K562 (cell line): ENCODE measurements around the gene DEF6. TPM values are rescaled to one million over a fixed set of nuclear protein-coding genes. Genes with fewer than 3 reads are reported as not detected.

ENCODE experiments used
- CBX3 ChIP-seq, 2 experiments: IDR thresholded peaks; 1 replicate in 1 of 2; 2 replicates in 1 of 2; pipeline ENCODE4 v1.6.1; 2012; ENCODE audit warnings: inconsistent platforms in 2 of 2, low read length in 2 of 2, borderline replicate concordance in 1 of 2, control low read depth in 1 of 2
- SIN3A ChIP-seq, 2 experiments: fragments of 150-350 bp in 1 of 2; IDR thresholded peaks; 2 replicates each; pipeline ENCODE4 v1.6.1; 2011 to 2016; ENCODE audit warnings: borderline replicate concordance in 2 of 2, low read depth in 2 of 2, low read length in 2 of 2, mild to moderate bottlenecking in 2 of 2, moderate library complexity in 2 of 2; ENCODE audit not compliant: control insufficient read depth in 1 of 2
- ZNF3 ChIP-seq: fragments of 250-450 bp; sonication (Bioruptor Pico); IDR thresholded peaks from 2 replicates; pipeline ENCODE4 v1.5.0; 2021; ENCODE audit warnings: mild to moderate bottlenecking, moderate library complexity
- polyA plus RNA-seq, 8 experiments: library from polyadenylated mRNA; depleted of rRNA in 4 of 8; stranded (reverse) in 5 of 8; unstranded in 3 of 8; fragments of >200 nt; fragmentation: Nextera tagmentation in 2 of 8; fragmentation: Illumina TruSeq in 1 of 8; extraction: Ambion mirVana in 2 of 8; extraction: Trizol in 1 of 8; gene quantifications; 2 replicates each; pipeline versions ENCODE4 v1.2.1 to v1.2.3, GENCODE V29; 2011 to 2014; ENCODE audit warnings: inconsistent platforms in 1 of 8, missing spikeins in 1 of 8
- total RNA-seq, 7 experiments: library from RNA; depleted of rRNA in 6 of 7; stranded (reverse); fragments of >200 nt in 6 of 7; fragmentation: Illumina TruSeq in 2 of 7; extraction: Trizol in 2 of 7; gene quantifications; 2 replicates each; pipeline versions ENCODE4 v1.2.1 to v1.2.3, GENCODE V29; 2011 to 2021; ENCODE audit warnings: low replicate concordance in 1 of 7
- TF ChIP-seq, protein P1 (sequence below), 2 experiments: fragments of 450-650 bp; IDR thresholded peaks; 2 replicates each; pipeline ENCODE4 v1.6.1; 2016; ENCODE audit warnings: mild to moderate bottlenecking in 2 of 2, borderline replicate concordance in 1 of 2, low read depth in 1 of 2, moderate library complexity in 1 of 2
- TF ChIP-seq, protein P2 (sequence below): sonication (generic); formaldehyde crosslinking; IDR thresholded peaks from 2 replicates; pipeline ENCODE4 v1.8.1; 2023; ENCODE audit warnings: mild to moderate bottlenecking, missing genetic modification reagents
- TF ChIP-seq, protein P3 (sequence below), 2 experiments: fragments of 450-650 bp; formaldehyde crosslinking in 1 of 2; IDR thresholded peaks; 2 replicates each; pipeline versions ENCODE4 v1.4.0 to v1.6.1; 2014 to 2020; ENCODE audit warnings: mild to moderate bottlenecking in 2 of 2, borderline replicate concordance in 1 of 2, low read depth in 1 of 2

DEF6 gene
- total and polyA plus RNA-seq, 9 of the 15 experiments (the other 6 are each of a cell fraction or from before 2014, with no cell fraction given), result 1.3 to 44.6 (median 22.7) TPM

DNA sequence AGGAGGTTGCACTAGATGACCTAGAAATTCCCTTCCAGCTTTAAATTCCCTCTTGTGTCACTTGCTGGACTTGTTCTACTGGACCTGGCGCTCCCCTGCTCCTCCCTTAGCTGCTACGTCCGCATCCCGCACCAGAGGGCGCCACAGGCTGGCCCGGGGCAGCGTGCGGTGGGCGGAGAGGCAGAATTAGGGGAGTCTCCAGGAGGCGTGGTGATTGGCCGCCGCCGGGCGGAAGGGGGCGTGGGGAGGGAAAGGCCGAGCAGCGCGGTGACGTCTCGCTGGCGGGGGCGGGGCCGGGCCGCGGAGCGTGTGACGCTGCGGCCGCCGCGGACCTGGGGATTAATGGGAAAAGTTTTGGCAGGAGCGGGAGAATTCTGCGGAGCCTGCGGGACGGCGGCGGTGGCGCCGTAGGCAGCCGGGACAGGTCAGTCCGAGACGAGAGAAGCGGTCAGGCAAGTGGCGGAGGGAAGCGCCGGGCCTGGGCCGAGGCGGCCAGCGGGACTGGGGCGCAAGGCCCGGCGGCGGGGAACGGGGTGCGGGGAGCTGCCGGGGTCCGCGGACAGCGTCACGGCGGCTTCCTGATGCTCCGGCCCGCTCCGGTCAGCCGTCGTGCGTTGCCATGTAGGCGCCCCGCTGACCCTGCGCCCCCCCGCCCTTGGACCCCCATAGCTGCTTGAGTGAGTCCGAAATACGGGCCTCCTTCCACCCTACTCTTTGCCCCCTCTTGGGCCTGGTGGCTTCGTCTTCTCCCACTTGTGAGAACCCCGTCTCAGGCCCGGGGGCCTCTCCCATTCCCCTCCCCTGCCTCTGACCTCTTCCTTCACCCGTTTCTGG, 44.9 kb downstream of the DEF6 start, which contains the start of gene PPARD (continued):
- TF ChIP-seq, protein P1, sequence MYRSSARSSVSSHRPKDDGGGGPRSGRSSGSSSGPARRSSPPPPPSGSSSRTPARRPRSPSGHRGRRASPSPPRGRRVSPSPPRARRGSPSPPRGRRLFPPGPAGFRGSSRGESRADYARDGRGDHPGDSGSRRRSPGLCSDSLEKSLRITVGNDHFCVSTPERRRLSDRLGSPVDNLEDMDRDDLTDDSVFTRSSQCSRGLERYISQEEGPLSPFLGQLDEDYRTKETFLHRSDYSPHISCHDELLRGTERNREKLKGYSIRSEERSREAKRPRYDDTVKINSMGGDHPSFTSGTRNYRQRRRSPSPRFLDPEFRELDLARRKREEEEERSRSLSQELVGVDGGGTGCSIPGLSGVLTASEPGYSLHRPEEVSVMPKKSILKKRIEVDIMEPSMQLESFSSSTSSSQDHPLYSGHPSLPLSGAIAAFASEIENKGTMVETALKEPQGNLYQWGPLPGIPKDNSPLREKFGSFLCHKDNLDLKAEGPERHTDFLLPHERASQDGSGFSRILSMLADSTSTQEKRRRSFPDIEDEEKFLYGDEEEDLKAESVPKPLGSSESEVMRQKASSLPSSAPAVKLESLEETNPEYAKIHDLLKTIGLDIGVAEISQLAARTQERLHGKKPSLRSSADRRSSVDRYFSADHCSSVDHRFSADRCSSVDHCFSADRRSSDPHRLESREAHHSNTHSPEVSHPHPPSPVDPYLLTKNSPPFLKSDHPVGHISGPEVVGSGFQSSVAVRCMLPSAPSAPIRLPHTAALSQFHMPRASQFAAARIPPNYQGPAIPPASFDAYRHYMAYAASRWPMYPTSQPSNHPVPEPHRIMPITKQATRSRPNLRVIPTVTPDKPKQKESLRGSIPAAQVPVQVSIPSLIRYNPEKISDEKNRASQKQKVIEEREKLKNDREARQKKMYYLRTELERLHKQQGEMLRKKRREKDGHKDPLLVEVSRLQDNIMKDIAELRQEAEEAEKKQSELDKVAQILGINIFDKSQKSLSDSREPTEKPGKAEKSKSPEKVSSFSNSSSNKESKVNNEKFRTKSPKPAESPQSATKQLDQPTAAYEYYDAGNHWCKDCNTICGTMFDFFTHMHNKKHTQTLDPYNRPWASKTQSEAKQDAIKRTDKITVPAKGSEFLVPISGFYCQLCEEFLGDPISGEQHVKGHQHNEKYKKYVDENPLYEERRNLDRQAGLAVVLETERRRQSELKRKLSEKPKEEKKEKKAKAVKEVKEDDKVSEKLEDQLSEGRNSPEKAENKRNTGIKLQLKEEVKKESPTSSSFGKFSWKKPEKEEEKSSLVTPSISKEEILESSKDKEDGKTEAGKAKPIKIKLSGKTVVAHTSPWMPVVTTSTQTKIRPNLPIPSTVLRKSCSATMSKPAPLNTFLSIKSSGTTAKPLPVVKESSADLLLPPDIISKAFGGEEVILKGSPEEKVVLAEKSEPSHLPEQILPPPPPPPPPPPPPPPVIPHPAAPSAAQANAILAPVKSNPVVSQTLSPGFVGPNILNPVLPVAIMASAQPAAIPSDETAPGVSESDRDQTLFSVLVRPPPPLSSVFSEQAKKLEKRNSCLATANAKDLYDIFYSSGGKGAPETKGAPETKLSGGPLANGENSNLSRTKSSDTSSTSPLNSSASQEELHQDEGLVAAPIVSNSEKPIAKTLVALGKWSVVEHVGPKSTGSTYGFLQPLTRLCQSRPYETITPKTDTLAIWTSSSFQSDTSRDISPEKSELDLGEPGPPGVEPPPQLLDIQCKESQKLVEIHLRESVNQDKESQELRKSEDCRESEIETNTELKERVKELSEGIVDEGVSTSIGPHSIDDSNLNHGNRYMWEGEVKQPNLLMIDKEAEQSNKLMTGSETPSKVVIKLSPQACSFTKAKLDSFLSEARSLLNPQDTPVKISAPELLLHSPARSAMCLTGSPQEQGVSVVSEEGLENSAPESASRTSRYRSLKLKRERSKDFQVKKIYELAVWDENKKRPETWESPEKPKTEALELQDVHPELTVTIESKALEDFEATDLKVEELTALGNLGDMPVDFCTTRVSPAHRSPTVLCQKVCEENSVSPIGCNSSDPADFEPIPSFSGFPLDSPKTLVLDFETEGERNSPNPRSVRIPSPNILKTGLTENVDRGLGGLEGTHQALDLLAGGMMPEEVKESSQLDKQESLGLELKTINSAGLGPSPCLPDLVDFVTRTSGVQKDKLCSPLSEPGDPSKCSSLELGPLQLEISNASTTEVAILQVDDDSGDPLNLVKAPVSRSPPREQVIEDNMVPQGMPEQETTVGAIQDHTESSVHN (IDR thresholded peaks at IDR 0.05; ENCODE audit: borderline replicate concordance in 1 of 2, low read depth in 1 of 2), result no peak
- TF ChIP-seq CBX3 (IDR thresholded peaks at IDR 0.05; ENCODE audit: borderline replicate concordance in 1 of 2, low read length in 2 of 2) (no peak), ZNF3 (CRISPR knock-in tag) (no peak), SIN3A (IDR thresholded peaks at IDR 0.05; ENCODE audit: borderline replicate concordance in 2 of 2, control insufficient read depth in 1 of 2, low read depth in 2 of 2, low read length in 2 of 2) (peak; percentile 49 to 54; a peak in 2 of 4 replicates)
- TF ChIP-seq, protein P2, sequence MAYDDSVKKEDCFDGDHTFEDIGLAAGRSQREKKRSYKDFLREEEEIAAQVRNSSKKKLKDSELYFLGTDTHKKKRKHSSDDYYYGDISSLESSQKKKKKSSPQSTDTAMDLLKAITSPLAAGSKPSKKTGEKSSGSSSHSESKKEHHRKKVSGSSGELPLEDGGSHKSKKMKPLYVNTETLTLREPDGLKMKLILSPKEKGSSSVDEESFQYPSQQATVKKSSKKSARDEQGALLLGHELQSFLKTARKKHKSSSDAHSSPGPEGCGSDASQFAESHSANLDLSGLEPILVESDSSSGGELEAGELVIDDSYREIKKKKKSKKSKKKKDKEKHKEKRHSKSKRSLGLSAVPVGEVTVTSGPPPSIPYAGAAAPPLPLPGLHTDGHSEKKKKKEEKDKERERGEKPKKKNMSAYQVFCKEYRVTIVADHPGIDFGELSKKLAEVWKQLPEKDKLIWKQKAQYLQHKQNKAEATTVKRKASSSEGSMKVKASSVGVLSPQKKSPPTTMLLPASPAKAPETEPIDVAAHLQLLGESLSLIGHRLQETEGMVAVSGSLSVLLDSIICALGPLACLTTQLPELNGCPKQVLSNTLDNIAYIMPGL, result peak; percentile 92
- TF ChIP-seq, protein P3, sequence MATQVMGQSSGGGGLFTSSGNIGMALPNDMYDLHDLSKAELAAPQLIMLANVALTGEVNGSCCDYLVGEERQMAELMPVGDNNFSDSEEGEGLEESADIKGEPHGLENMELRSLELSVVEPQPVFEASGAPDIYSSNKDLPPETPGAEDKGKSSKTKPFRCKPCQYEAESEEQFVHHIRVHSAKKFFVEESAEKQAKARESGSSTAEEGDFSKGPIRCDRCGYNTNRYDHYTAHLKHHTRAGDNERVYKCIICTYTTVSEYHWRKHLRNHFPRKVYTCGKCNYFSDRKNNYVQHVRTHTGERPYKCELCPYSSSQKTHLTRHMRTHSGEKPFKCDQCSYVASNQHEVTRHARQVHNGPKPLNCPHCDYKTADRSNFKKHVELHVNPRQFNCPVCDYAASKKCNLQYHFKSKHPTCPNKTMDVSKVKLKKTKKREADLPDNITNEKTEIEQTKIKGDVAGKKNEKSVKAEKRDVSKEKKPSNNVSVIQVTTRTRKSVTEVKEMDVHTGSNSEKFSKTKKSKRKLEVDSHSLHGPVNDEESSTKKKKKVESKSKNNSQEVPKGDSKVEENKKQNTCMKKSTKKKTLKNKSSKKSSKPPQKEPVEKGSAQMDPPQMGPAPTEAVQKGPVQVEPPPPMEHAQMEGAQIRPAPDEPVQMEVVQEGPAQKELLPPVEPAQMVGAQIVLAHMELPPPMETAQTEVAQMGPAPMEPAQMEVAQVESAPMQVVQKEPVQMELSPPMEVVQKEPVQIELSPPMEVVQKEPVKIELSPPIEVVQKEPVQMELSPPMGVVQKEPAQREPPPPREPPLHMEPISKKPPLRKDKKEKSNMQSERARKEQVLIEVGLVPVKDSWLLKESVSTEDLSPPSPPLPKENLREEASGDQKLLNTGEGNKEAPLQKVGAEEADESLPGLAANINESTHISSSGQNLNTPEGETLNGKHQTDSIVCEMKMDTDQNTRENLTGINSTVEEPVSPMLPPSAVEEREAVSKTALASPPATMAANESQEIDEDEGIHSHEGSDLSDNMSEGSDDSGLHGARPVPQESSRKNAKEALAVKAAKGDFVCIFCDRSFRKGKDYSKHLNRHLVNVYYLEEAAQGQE (IDR thresholded peaks at IDR 0.05; ENCODE audit: borderline replicate concordance), result peak; percentile 97
- TF ChIP-seq, protein P3 (CRISPR knock-in tag; IDR thresholded peaks at IDR 0.05; ENCODE audit: low read depth), result no peak
